H9 (cell line): ENCODE data around the gene PPP1R27. TPM values are rescaled to one million over a fixed set of nuclear protein-coding genes. Genes with fewer than 3 reads are reported as not detected.

Source experiments
- DNase-seq: peaks from one replicate; pipeline ENCODE4 v3.0.0-alpha.2; 2017
- H2AFZ ChIP-seq: one replicate; pipeline ENCODE4 v1.6.1; 2013; ENCODE audit warnings: mild to moderate bottlenecking, low read length, control low read depth, moderate library complexity
- H2AK5ac ChIP-seq: 2 replicates; pipeline ENCODE4 v1.6.1; 2013; ENCODE audit warnings: low read length, control low read depth, mixed read lengths; ENCODE audit not compliant: insufficient read length
- H2BK120ac ChIP-seq: one replicate; pipeline ENCODE4 v1.6.1; 2013; ENCODE audit warnings: low read depth, mild to moderate bottlenecking, low read length, control low read depth, inconsistent platforms; ENCODE audit not compliant: poor library complexity, severe bottlenecking
- H2BK12ac ChIP-seq: 2 replicates; pipeline ENCODE4 v1.6.1; 2013; ENCODE audit warnings: low read length, control low read depth, mixed read lengths, low read depth; ENCODE audit not compliant: insufficient read length
- H2BK15ac ChIP-seq: 2 replicates; pipeline ENCODE4 v1.6.1; 2013; ENCODE audit warnings: low read depth, low read length, control low read depth
- H2BK20ac ChIP-seq: one replicate; pipeline ENCODE4 v1.6.1; 2013; ENCODE audit warnings: low read depth, mild to moderate bottlenecking, low read length, control low read depth, inconsistent platforms; ENCODE audit not compliant: poor library complexity, severe bottlenecking
- H2BK5ac ChIP-seq: 2 replicates; pipeline ENCODE4 v1.6.1; 2013; ENCODE audit warnings: low read length, control low read depth, mixed read lengths; ENCODE audit not compliant: insufficient read length
- H3K14ac ChIP-seq: 2 replicates; pipeline ENCODE4 v1.6.1; 2013; ENCODE audit warnings: low read length, control low read depth; ENCODE audit not compliant: insufficient read depth
- H3K18ac ChIP-seq: 2 replicates; pipeline ENCODE4 v1.6.1; 2013; ENCODE audit warnings: low read depth, mild to moderate bottlenecking, mixed read lengths, low read length, control low read depth; ENCODE audit not compliant: insufficient read length
- H3K23ac ChIP-seq: 2 replicates; pipeline ENCODE4 v1.6.1; 2013; ENCODE audit warnings: low read length, control low read depth, mixed read lengths, low read depth; ENCODE audit not compliant: insufficient read length
- H3K23me2 ChIP-seq: 2 replicates; pipeline ENCODE4 v1.6.1; 2013; ENCODE audit warnings: low read depth, mild to moderate bottlenecking, mixed read lengths, low read length, control low read depth; ENCODE audit not compliant: insufficient read length, poor library complexity, severe bottlenecking
- H3K27ac ChIP-seq: 2 replicates; pipeline ENCODE4 v1.5.1; 2013; ENCODE audit warnings: low read length, control low read depth, mixed read lengths, low read depth; ENCODE audit not compliant: insufficient read length
- H3K27me3 ChIP-seq: 2 replicates; pipeline ENCODE4 v1.6.1; 2013; ENCODE audit warnings: low read length, control low read depth, inconsistent platforms; ENCODE audit not compliant: insufficient read depth
- H3K4ac ChIP-seq: 2 replicates; pipeline ENCODE4 v1.6.1; 2013; ENCODE audit warnings: low read depth, mild to moderate bottlenecking, control low read depth, inconsistent platforms, low read length, moderate library complexity
- H3K4me1 ChIP-seq: 2 replicates; pipeline ENCODE4 v1.6.1; 2013; ENCODE audit warnings: low read length, control low read depth, inconsistent platforms; ENCODE audit not compliant: insufficient read depth
- H3K4me2 ChIP-seq: 2 replicates; pipeline ENCODE4 v1.6.1; 2013; ENCODE audit warnings: low read length, control low read depth, mixed read lengths; ENCODE audit not compliant: insufficient read length, insufficient read depth
- H3K56ac ChIP-seq: 2 replicates; pipeline ENCODE4 v1.6.1; 2013; ENCODE audit warnings: low read depth, mild to moderate bottlenecking, mixed read lengths, low read length, control low read depth; ENCODE audit not compliant: insufficient read length
- H3K79me1 ChIP-seq: 2 replicates; pipeline ENCODE4 v1.6.1; 2013; ENCODE audit warnings: low read depth, mild to moderate bottlenecking, moderate library complexity, low read length, control low read depth, inconsistent platforms; ENCODE audit not compliant: insufficient read depth, poor library complexity, severe bottlenecking
- H3K79me2 ChIP-seq: 2 replicates; pipeline ENCODE4 v1.6.1; 2013; ENCODE audit warnings: low read length, control low read depth, inconsistent platforms; ENCODE audit not compliant: insufficient read depth
- H3K9ac ChIP-seq: 2 replicates; pipeline ENCODE4 v1.6.1; 2013; ENCODE audit warnings: low read length, control low read depth, mixed read lengths; ENCODE audit not compliant: insufficient read length; ENCODE audit errors: extremely low read depth
- H3K9me3 ChIP-seq: one replicate; pipeline ENCODE4 v1.6.1; 2013; ENCODE audit warnings: low read depth, low read length, inconsistent platforms; ENCODE audit not compliant: control insufficient read depth
- H3T11ph ChIP-seq: one replicate; pipeline ENCODE4 v1.6.1; 2013; ENCODE audit warnings: mild to moderate bottlenecking, low read length, control low read depth, inconsistent platforms
- H4K20me1 ChIP-seq: one replicate; pipeline ENCODE4 v1.6.1; 2013; ENCODE audit not compliant: control insufficient read depth, insufficient read length, insufficient read depth
- H4K5ac ChIP-seq: 2 replicates; pipeline ENCODE4 v1.6.1; 2013; ENCODE audit warnings: low read depth, mild to moderate bottlenecking, mixed read lengths, low read length, control low read depth; ENCODE audit not compliant: insufficient read length
- H4K8ac ChIP-seq: replicated peaks from 2 replicates; pipeline ENCODE4 v1.6.1; 2013; ENCODE audit warnings: low read length, control low read depth, mixed read lengths, low read depth; ENCODE audit not compliant: insufficient read length
- H4K91ac ChIP-seq: 2 replicates; pipeline ENCODE4 v1.6.1; 2013; ENCODE audit warnings: low read depth, mild to moderate bottlenecking, moderate library complexity, mixed read lengths, low read length, control low read depth; ENCODE audit not compliant: insufficient read length
- H3K27ac Mint-ChIP-seq, 3 experiments: 2 replicates in 2 of 3; 3 replicates in 1 of 3; pipeline ENCODE4 v1.8.0; 2020 to 2021; ENCODE audit warnings: mixed read lengths in 3 of 3, mild to moderate bottlenecking in 1 of 3, moderate library complexity in 1 of 3
- H3K27me3 Mint-ChIP-seq: 2 replicates; pipeline ENCODE4 v1.8.0; 2021; ENCODE audit warnings: low read depth, mild to moderate bottlenecking, moderate library complexity, mixed read lengths
- H3K36me3 Mint-ChIP-seq, 3 experiments: 2 replicates in 2 of 3; 3 replicates in 1 of 3; pipeline ENCODE4 v1.8.0; 2020 to 2021; ENCODE audit warnings: low read depth in 3 of 3, mixed read lengths in 3 of 3; ENCODE audit not compliant: insufficient read depth in 1 of 3
- H3K4me1 Mint-ChIP-seq, 2 experiments: 2 replicates each; pipeline ENCODE4 v1.8.0; 2020; ENCODE audit warnings: mixed read lengths in 2 of 2
- H3K4me3 Mint-ChIP-seq, 2 experiments: 2 replicates in 1 of 2; 3 replicates in 1 of 2; pipeline ENCODE4 v1.8.0; 2020 to 2021; ENCODE audit warnings: mild to moderate bottlenecking in 2 of 2, mixed read lengths in 2 of 2, moderate library complexity in 1 of 2
- H3K9me3 Mint-ChIP-seq, 2 experiments: 2 replicates in 1 of 2; 3 replicates in 1 of 2; pipeline ENCODE4 v1.8.0; 2020; ENCODE audit warnings: mild to moderate bottlenecking in 2 of 2, mixed read lengths in 2 of 2, moderate library complexity in 1 of 2
- CTCF ChIP-seq: fragments of 200-600 bp; sonication (generic); conservative IDR thresholded peaks from 3 replicates; pipeline ENCODE4 v1.8.0; 2021; ENCODE audit warnings: antibody characterized with exemption, mild to moderate bottlenecking
- WGBS: extraction: QIAGEN DNeasy Blood & Tissue Kit; methylation state at CpG from one replicate; pipeline ENCODE4 v1.1.7; 2013; ENCODE audit warnings: missing lambda C conversion rate, low lambda C conversion rate, mixed read lengths; ENCODE audit not compliant: insufficient read length; ENCODE audit errors: extremely low coverage; 5-methylcytosine and 5-hydroxymethylcytosine counted together
- total RNA-seq: library from RNA; stranded (reverse); gene quantifications from 2 replicates; pipeline ENCODE4 v1.2.1, GENCODE V29; 2021

PPP1R27 gene
- total RNA-seq, 1 experiment from 2014 or later: 0.22 TPM

GRCh38 chr17:81838753-81839255 is 4.0 kb upstream of the PPP1R27 start:
- Histone ChIP-seq H4K20me1 (no peaks in the 10 kb centered on the region), H3K4ac (no peak overlapping the region), H2AFZ (no peak overlapping the region), H4K5ac (no peak overlapping the region), H3K18ac (no peak overlapping the region), H3K9ac (no peak overlapping the region), H3K56ac (no peak overlapping the region), H3K27ac (no peak overlapping the region), H2BK20ac (no peak overlapping the region), H3T11ph (no peak overlapping the region), H3K79me2 (peaks cover 2% of the 10 kb centered on the region; the same call in 1 of the 2 replicates), H2BK120ac (no peak overlapping the region), H3K23me2 (peaks cover 6% of the 10 kb centered on the region), H2BK15ac (no peak overlapping the region), H4K91ac (no peak overlapping the region), H3K79me1 (no peaks in the 10 kb centered on the region), H2BK5ac (no peak overlapping the region), H2BK12ac (no peak overlapping the region), H3K14ac (no peak overlapping the region), H2AK5ac (no peak overlapping the region), H3K4me1 (no peaks in the 10 kb centered on the region), H4K8ac (no peak overlapping the region), H3K27me3 (no peaks in the 10 kb centered on the region), H3K23ac (no peak overlapping the region), H3K9me3 (no peaks in the 10 kb centered on the region), H3K4me2 (no peak overlapping the region)
- Mint-ChIP-seq H3K27ac (peak overlapping the region in 1 of 3 experiments; percentile 92; a peak in 2 of 7 replicates), H3K4me3 (no peak overlapping the region), H3K9me3 (no peaks in the 10 kb centered on the region), H3K27me3 (no peaks in the 10 kb centered on the region; the same call in 1 of the 2 replicates), H3K4me1 (peaks cover 5 to 6% of the 10 kb centered on the region in 2 experiments; a peak in 3 of 4 replicates), H3K36me3 (peaks cover 3 to 17% (median 14%) of the 10 kb centered on the region in 3 experiments; a peak in 6 of 7 replicates)
- no CpG with 5 or more reads among the region's 17 CpGs for WGBS
- no peak for DNase-seq
- TF ChIP-seq CTCF: no peak
